ENCODE results near the gene ACCSL. TPM values are rescaled to one million over a fixed set of nuclear protein-coding genes. Genes with fewer than 3 reads are reported as not detected.
A peak's percentile ranks its signal among the peaks of the same experiment; 100 is the strongest.

The ACCSL gene
- polyA plus RNA-seq, 2 donors = not detected

GRCh38 chr11:44067266-44067665, 19.5 kb downstream of the ACCSL start:
- H3K27ac ChIP-seq (ENCODE audit: low read depth in 2 of 2, low read length in 1 of 2) = no peak overlapping the region
- peaks cover 0 to 2% of the 10 kb centered on the region in 2 donors for H3K4me1 ChIP-seq (ENCODE audit: control insufficient read depth in 2 of 2, insufficient read depth in 2 of 2, low read length in 1 of 2)
- H3K9me3 ChIP-seq (ENCODE audit: control insufficient read depth in 2 of 2, insufficient read depth in 1 of 2, low read depth in 1 of 2, low read length in 1 of 2) = no peaks in the 10 kb centered on the region
- peaks cover 0 to 2% of the 10 kb centered on the region in 2 donors for H3K36me3 ChIP-seq (ENCODE audit: control insufficient read depth in 2 of 2, insufficient read depth in 2 of 2, low read length in 1 of 2)
- WGBS, 2 donors = 64 to 79% methylated on average over 5 of the region's 5 CpGs
- no peaks in the 10 kb centered on the region for H3K27me3 ChIP-seq (ENCODE audit: control insufficient read depth in 1 of 2, insufficient read depth in 2 of 2, low read length in 2 of 2)
- H3K4me3 ChIP-seq (ENCODE audit: low read depth in 1 of 2, low read length in 2 of 2) = peak overlapping the region in 1 of 2 donors; percentile 83

GRCh38 chr11:44068180-44068579, 20.4 kb downstream of the ACCSL start:
- WGBS, 2 donors = 98% methylated on average over 2 of the region's 2 CpGs
- Histone ChIP-seq H3K4me3 (ENCODE audit: low read depth in 1 of 2, low read length in 2 of 2) (no peak overlapping the region), H3K27me3 (ENCODE audit: control insufficient read depth in 1 of 2, insufficient read depth in 2 of 2, low read length in 2 of 2) (no peaks in the 10 kb centered on the region), H3K4me1 (ENCODE audit: control insufficient read depth in 2 of 2, insufficient read depth in 2 of 2, low read length in 1 of 2) (peaks cover 0 to 2% of the 10 kb centered on the region in 2 donors), H3K27ac (ENCODE audit: low read depth in 2 of 2, low read length in 1 of 2) (no peak overlapping the region), H3K36me3 (ENCODE audit: control insufficient read depth in 2 of 2, insufficient read depth in 2 of 2, low read length in 1 of 2) (peaks cover 0 to 7% of the 10 kb centered on the region in 2 donors), H3K9me3 (ENCODE audit: control insufficient read depth in 2 of 2, insufficient read depth in 1 of 2, low read depth in 1 of 2, low read length in 1 of 2) (no peaks in the 10 kb centered on the region)

DNA sequence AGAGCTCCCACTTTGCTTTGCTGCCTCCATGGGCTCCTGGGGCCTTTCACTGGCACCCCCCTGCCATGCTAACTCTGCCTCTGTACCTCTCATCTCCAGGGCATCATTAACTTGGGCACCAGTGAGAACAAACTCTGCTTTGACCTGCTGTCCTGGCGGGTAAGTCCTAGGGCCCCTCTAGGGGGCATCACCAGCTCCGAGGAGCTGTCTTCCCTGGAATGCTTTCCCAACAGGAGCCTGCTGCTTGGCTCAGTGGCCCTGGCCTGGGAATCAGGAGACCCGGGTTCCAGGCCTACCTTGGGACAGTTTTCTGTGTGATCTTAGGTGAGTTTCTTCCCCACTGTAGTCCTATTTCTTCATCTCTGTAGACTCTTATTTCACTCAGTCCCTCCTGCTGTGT, 23.4 kb downstream of the ACCSL start:
- Histone ChIP-seq H3K27me3 (ENCODE audit: control insufficient read depth in 1 of 2, insufficient read depth in 2 of 2, low read length in 2 of 2) (no peaks in the 10 kb centered on the region), H3K4me3 (ENCODE audit: low read depth in 1 of 2, low read length in 2 of 2) (no peak overlapping the region), H3K36me3 (ENCODE audit: control insufficient read depth in 2 of 2, insufficient read depth in 2 of 2, low read length in 1 of 2) (peaks cover 0 to 22% of the 10 kb centered on the region in 2 donors), H3K9me3 (ENCODE audit: control insufficient read depth in 2 of 2, insufficient read depth in 1 of 2, low read depth in 1 of 2, low read length in 1 of 2) (no peaks in the 10 kb centered on the region), H3K27ac (ENCODE audit: low read depth in 2 of 2, low read length in 1 of 2) (no peak overlapping the region), H3K4me1 (ENCODE audit: control insufficient read depth in 2 of 2, insufficient read depth in 2 of 2, low read length in 1 of 2) (peaks cover 0 to 2% of the 10 kb centered on the region in 2 donors)
- 84 to 87% methylated on average over 3 of the region's 3 CpGs for WGBS, 2 donors

- Histone ChIP-seq H3K27ac (ENCODE audit: low read depth in 2 of 2, low read length in 1 of 2) (no peak overlapping the region), H3K9me3 (ENCODE audit: control insufficient read depth in 2 of 2, insufficient read depth in 1 of 2, low read depth in 1 of 2, low read length in 1 of 2) (no peaks in the 10 kb centered on the region), H3K36me3 (ENCODE audit: control insufficient read depth in 2 of 2, insufficient read depth in 2 of 2, low read length in 1 of 2) (peaks cover 0 to 24% of the 10 kb centered on the region in 2 donors), H3K4me1 (ENCODE audit: control insufficient read depth in 2 of 2, insufficient read depth in 2 of 2, low read length in 1 of 2) (no peaks in the 10 kb centered on the region), H3K4me3 (ENCODE audit: low read depth in 1 of 2, low read length in 2 of 2) (no peak overlapping the region), H3K27me3 (ENCODE audit: control insufficient read depth in 1 of 2, insufficient read depth in 2 of 2, low read length in 2 of 2) (no peaks in the 10 kb centered on the region)
- 93 to 94% methylated on average over 8 of the region's 8 CpGs for WGBS, 2 donors
Observed at GRCh38 chr11:44072757-44073658, 25.2 kb downstream of the ACCSL start.

DNA sequence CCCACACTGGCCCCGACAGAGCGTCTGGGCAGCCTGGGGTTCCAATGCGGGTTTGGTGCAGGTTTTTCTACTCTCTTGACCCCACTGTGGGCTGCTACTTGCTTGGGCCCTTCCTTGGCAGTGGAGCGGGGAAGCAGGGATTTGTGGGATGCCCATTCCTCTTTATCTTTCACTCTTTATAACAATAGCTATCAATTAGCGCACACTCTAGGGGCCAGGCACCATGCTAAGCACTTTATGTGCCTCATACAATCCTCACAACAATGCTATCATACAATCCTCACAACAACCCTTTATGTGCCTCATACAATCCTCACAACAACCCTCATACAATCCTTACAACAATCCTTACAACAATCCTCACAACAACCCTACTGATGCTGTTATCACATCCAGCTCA, 31.0 kb downstream of the ACCSL start:
- H3K36me3 ChIP-seq (ENCODE audit: control insufficient read depth in 2 of 2, insufficient read depth in 2 of 2, low read length in 1 of 2) = peaks cover 0 to 32% of the 10 kb centered on the region in 2 donors
- H3K4me3 ChIP-seq (ENCODE audit: low read depth in 1 of 2, low read length in 2 of 2) = no peak overlapping the region
- WGBS, 2 donors = 86 to 95% methylated on average over 5 of the region's 5 CpGs

DNA sequence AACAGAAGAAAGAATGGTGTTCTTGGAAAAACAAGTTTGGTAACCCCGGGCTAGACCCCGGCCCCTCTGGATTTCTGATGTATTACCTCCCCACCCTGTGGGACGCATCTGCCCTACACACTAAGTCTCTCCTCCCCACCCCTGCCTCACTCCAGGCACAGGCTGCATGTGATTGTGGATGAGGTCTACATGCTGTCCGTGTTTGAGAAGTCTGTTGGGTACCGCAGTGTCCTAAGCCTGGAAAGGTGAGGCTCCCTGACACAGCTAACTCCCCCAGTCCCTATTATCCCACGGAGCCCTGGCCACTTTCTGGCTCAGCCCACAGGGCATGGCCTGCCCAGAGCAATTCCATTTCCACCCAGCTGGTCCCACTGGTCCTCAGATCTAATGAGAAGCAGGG, 31.6 kb downstream of the ACCSL start:
- H3K4me3 ChIP-seq (ENCODE audit: low read depth in 1 of 2, low read length in 2 of 2) = no peak overlapping the region
- H3K27ac ChIP-seq (ENCODE audit: low read depth in 2 of 2, low read length in 1 of 2) = no peak overlapping the region
- no peaks in the 10 kb centered on the region for H3K4me1 ChIP-seq (ENCODE audit: control insufficient read depth in 2 of 2, insufficient read depth in 2 of 2, low read length in 1 of 2)
- peaks cover 0 to 30% of the 10 kb centered on the region in 2 donors for H3K36me3 ChIP-seq (ENCODE audit: control insufficient read depth in 2 of 2, insufficient read depth in 2 of 2, low read length in 1 of 2)
- peaks cover 0 to 1% of the 10 kb centered on the region in 2 donors for H3K9me3 ChIP-seq (ENCODE audit: control insufficient read depth in 2 of 2, insufficient read depth in 1 of 2, low read depth in 1 of 2, low read length in 1 of 2)
- WGBS, 2 donors = 83 to 94% methylated on average over 6 of the region's 6 CpGs
- H3K27me3 ChIP-seq (ENCODE audit: control insufficient read depth in 1 of 2, insufficient read depth in 2 of 2, low read length in 2 of 2) = no peaks in the 10 kb centered on the region

More for the DNA sequence above, 31.0 kb downstream of the ACCSL start:
- H3K27me3 ChIP-seq (ENCODE audit: control insufficient read depth in 1 of 2, insufficient read depth in 2 of 2, low read length in 2 of 2) = no peaks in the 10 kb centered on the region
- H3K4me1 ChIP-seq (ENCODE audit: control insufficient read depth in 2 of 2, insufficient read depth in 2 of 2, low read length in 1 of 2) = no peaks in the 10 kb centered on the region
- H3K9me3 ChIP-seq (ENCODE audit: control insufficient read depth in 2 of 2, insufficient read depth in 1 of 2, low read depth in 1 of 2, low read length in 1 of 2) = no peaks in the 10 kb centered on the region
- H3K27ac ChIP-seq (ENCODE audit: low read depth in 2 of 2, low read length in 1 of 2) = no peak overlapping the region

- H3K27me3 ChIP-seq (ENCODE audit: control insufficient read depth in 1 of 2, insufficient read depth in 2 of 2, low read length in 2 of 2) = no peaks in the 10 kb centered on the region
- H3K36me3 ChIP-seq (ENCODE audit: control insufficient read depth in 2 of 2, insufficient read depth in 2 of 2, low read length in 1 of 2) = peaks cover 0 to 20% of the 10 kb centered on the region in 2 donors
- peaks cover 0 to 4% of the 10 kb centered on the region in 2 donors for H3K9me3 ChIP-seq (ENCODE audit: control insufficient read depth in 2 of 2, insufficient read depth in 1 of 2, low read depth in 1 of 2, low read length in 1 of 2)
- no peak overlapping the region for H3K4me3 ChIP-seq (ENCODE audit: low read depth in 1 of 2, low read length in 2 of 2)
- 91 to 93% methylated on average over 9 of the region's 9 CpGs for WGBS, 2 donors
- H3K4me1 ChIP-seq (ENCODE audit: control insufficient read depth in 2 of 2, insufficient read depth in 2 of 2, low read length in 1 of 2) = no peaks in the 10 kb centered on the region
- H3K27ac ChIP-seq (ENCODE audit: low read depth in 2 of 2, low read length in 1 of 2) = no peak overlapping the region
Observed at GRCh38 chr11:44080951-44081350, 33.2 kb downstream of the ACCSL start.

- Histone ChIP-seq H3K27me3 (ENCODE audit: control insufficient read depth in 1 of 2, insufficient read depth in 2 of 2, low read length in 2 of 2) (no peaks in the 10 kb centered on the region), H3K27ac (ENCODE audit: low read depth in 2 of 2, low read length in 1 of 2) (no peak overlapping the region), H3K4me1 (ENCODE audit: control insufficient read depth in 2 of 2, insufficient read depth in 2 of 2, low read length in 1 of 2) (no peaks in the 10 kb centered on the region), H3K36me3 (ENCODE audit: control insufficient read depth in 2 of 2, insufficient read depth in 2 of 2, low read length in 1 of 2) (peaks cover 0 to 16% of the 10 kb centered on the region in 2 donors), H3K9me3 (ENCODE audit: control insufficient read depth in 2 of 2, insufficient read depth in 1 of 2, low read depth in 1 of 2, low read length in 1 of 2) (peaks cover 0 to 4% of the 10 kb centered on the region in 2 donors), H3K4me3 (ENCODE audit: low read depth in 1 of 2, low read length in 2 of 2) (no peak overlapping the region)
- 94% methylated on average over 4 of the region's 4 CpGs for WGBS, 2 donors
Observed at GRCh38 chr11:44082645-44083044, 34.9 kb downstream of the ACCSL start.

GRCh38 chr11:44083433-44083832, 35.7 kb downstream of the ACCSL start:
- Histone ChIP-seq H3K27ac (ENCODE audit: low read depth in 2 of 2, low read length in 1 of 2) (no peak overlapping the region), H3K4me3 (ENCODE audit: low read depth in 1 of 2, low read length in 2 of 2) (no peak overlapping the region), H3K9me3 (ENCODE audit: control insufficient read depth in 2 of 2, insufficient read depth in 1 of 2, low read depth in 1 of 2, low read length in 1 of 2) (peaks cover 0 to 4% of the 10 kb centered on the region in 2 donors), H3K27me3 (ENCODE audit: control insufficient read depth in 1 of 2, insufficient read depth in 2 of 2, low read length in 2 of 2) (no peaks in the 10 kb centered on the region), H3K4me1 (ENCODE audit: control insufficient read depth in 2 of 2, insufficient read depth in 2 of 2, low read length in 1 of 2) (no peaks in the 10 kb centered on the region), H3K36me3 (ENCODE audit: control insufficient read depth in 2 of 2, insufficient read depth in 2 of 2, low read length in 1 of 2) (peaks cover 0 to 16% of the 10 kb centered on the region in 2 donors)
- WGBS, 2 donors = 93 to 94% methylated on average over 10 of the region's 10 CpGs

DNA sequence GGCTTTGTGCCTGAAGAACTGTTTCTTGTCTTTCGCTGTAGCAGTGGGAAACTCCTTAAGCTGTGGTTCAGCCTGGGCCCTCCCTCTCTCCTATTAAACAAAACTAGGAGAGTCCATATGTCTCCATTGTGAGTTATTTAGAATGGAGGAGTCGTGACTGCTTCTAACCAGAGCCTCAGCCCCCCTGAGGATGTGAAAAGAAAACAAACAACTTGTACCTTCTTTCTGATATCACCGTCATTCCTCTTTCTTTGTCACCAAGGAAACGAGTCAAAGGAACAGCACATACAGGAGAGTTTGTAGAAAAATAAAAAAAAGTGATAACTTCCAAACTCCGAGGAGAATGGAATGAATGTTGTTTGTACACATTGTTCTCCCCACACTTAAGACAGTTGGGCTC, 36.1 kb downstream of the ACCSL start:
- Histone ChIP-seq H3K27me3 (ENCODE audit: control insufficient read depth in 1 of 2, insufficient read depth in 2 of 2, low read length in 2 of 2) (no peaks in the 10 kb centered on the region), H3K9me3 (ENCODE audit: control insufficient read depth in 2 of 2, insufficient read depth in 1 of 2, low read depth in 1 of 2, low read length in 1 of 2) (peaks cover 0 to 4% of the 10 kb centered on the region in 2 donors), H3K27ac (ENCODE audit: low read depth in 2 of 2, low read length in 1 of 2) (no peak overlapping the region), H3K36me3 (ENCODE audit: control insufficient read depth in 2 of 2, insufficient read depth in 2 of 2, low read length in 1 of 2) (peaks cover 0 to 16% of the 10 kb centered on the region in 2 donors), H3K4me1 (ENCODE audit: control insufficient read depth in 2 of 2, insufficient read depth in 2 of 2, low read length in 1 of 2) (no peaks in the 10 kb centered on the region), H3K4me3 (ENCODE audit: low read depth in 1 of 2, low read length in 2 of 2) (no peak overlapping the region)
- 76% methylated on average over 5 of the region's 5 CpGs for WGBS, 2 donors
